Trophoblast cell (in vitro differentiated cells and primary cell): Measurements from ENCODE around the gene DCT. TPM values are rescaled to one million over a fixed set of nuclear protein-coding genes. Genes with fewer than 3 reads are reported as not detected.
"Not testable (repeated sequence)": the region's sequence is repeated elsewhere in the genome, so short reads cannot be mapped to it uniquely, and the experiment has no call there.

Experiments used
- DNase-seq, 2 donors: peaks; one replicate each; pipeline ENCODE4 v3.0.0-alpha.2; 2016
- H2AFZ ChIP-seq: 2 replicates; pipeline ENCODE4 v1.6.1; 2013; ENCODE audit warnings: low read length, moderate library complexity, mild to moderate bottlenecking; ENCODE audit not compliant: insufficient read depth, poor library complexity
- H2AK5ac ChIP-seq: 2 replicates; pipeline ENCODE4 v1.6.1; 2013; ENCODE audit warnings: mild to moderate bottlenecking, low read length
- H2BK120ac ChIP-seq: 2 replicates; pipeline ENCODE4 v1.6.1; 2013; ENCODE audit warnings: low read length, mild to moderate bottlenecking, moderate library complexity; ENCODE audit not compliant: insufficient read depth, poor library complexity
- H2BK12ac ChIP-seq: 2 replicates; pipeline ENCODE4 v1.6.1; 2013; ENCODE audit warnings: mild to moderate bottlenecking, low read length, moderate library complexity
- H2BK5ac ChIP-seq: 2 replicates; pipeline ENCODE4 v1.6.1; 2013; ENCODE audit warnings: low read length, low read depth, moderate library complexity, mild to moderate bottlenecking; ENCODE audit not compliant: poor library complexity
- H3K14ac ChIP-seq: 2 replicates; pipeline ENCODE4 v1.6.1; 2013; ENCODE audit warnings: mild to moderate bottlenecking, low read length
- H3K18ac ChIP-seq: 2 replicates; pipeline ENCODE4 v1.6.1; 2013; ENCODE audit warnings: mild to moderate bottlenecking, low read length
- H3K23ac ChIP-seq: 2 replicates; pipeline ENCODE4 v1.6.1; 2013; ENCODE audit warnings: low read length
- H3K27ac ChIP-seq: 2 replicates; pipeline ENCODE4 v1.5.1; 2013; ENCODE audit warnings: low read depth, mild to moderate bottlenecking, inconsistent platforms, low read length, moderate library complexity
- H3K27me3 ChIP-seq: 2 replicates; pipeline ENCODE4 v1.6.1; 2013; ENCODE audit warnings: inconsistent platforms, mild to moderate bottlenecking, low read length, moderate library complexity; ENCODE audit not compliant: insufficient read depth
- H3K36me3 ChIP-seq, 2 experiments: 1 replicate in 1 of 2; 2 replicates in 1 of 2; pipeline ENCODE4 v1.6.1; 2013; ENCODE audit warnings: low read length in 2 of 2, mild to moderate bottlenecking in 2 of 2, moderate library complexity in 1 of 2; ENCODE audit not compliant: insufficient read depth in 2 of 2, control insufficient read depth in 1 of 2
- H3K4ac ChIP-seq: 2 replicates; pipeline ENCODE4 v1.6.1; 2013; ENCODE audit warnings: low read depth, mild to moderate bottlenecking, low read length, moderate library complexity
- H3K4me1 ChIP-seq, 2 experiments: 1 replicate in 1 of 2; 2 replicates in 1 of 2; pipeline ENCODE4 v1.6.1; 2013; ENCODE audit warnings: low read length in 2 of 2, mild to moderate bottlenecking in 2 of 2, moderate library complexity in 1 of 2; ENCODE audit not compliant: insufficient read depth in 2 of 2, control insufficient read depth in 1 of 2
- H3K4me2 ChIP-seq: 2 replicates; pipeline ENCODE4 v1.6.1; 2013; ENCODE audit warnings: inconsistent platforms, mild to moderate bottlenecking, low read length, moderate library complexity
- H3K4me3 ChIP-seq: 2 replicates; pipeline ENCODE4 v1.5.1; 2013; ENCODE audit warnings: mild to moderate bottlenecking, low read depth, low read length, inconsistent platforms
- H3K79me1 ChIP-seq: one replicate; pipeline ENCODE4 v1.6.1; 2013; ENCODE audit warnings: low read length
- H3K79me2 ChIP-seq: 2 replicates; pipeline ENCODE4 v1.6.1; 2013; ENCODE audit warnings: low read length, mild to moderate bottlenecking; ENCODE audit not compliant: control insufficient read depth, insufficient read depth, poor library complexity
- H3K9ac ChIP-seq: 2 replicates; pipeline ENCODE4 v1.6.1; 2013; ENCODE audit warnings: mild to moderate bottlenecking, low read length
- H3K9me3 ChIP-seq: 2 replicates; pipeline ENCODE4 v1.6.1; 2013; ENCODE audit warnings: low read depth, mild to moderate bottlenecking, control low read depth, inconsistent platforms, low read length; ENCODE audit not compliant: insufficient read depth
- H4K12ac ChIP-seq: 2 replicates; pipeline ENCODE4 v1.6.1; 2013; ENCODE audit warnings: low read depth, mild to moderate bottlenecking, low read length, moderate library complexity
- H4K8ac ChIP-seq: 2 replicates; pipeline ENCODE4 v1.6.1; 2013; ENCODE audit warnings: low read depth, mild to moderate bottlenecking, low read length, moderate library complexity
- H4K91ac ChIP-seq: one replicate; pipeline ENCODE4 v1.6.1; 2013; ENCODE audit warnings: low read depth, mild to moderate bottlenecking, low read length, moderate library complexity
- WGBS: extraction: QIAGEN DNeasy Blood & Tissue Kit; methylation state at CpG from one replicate; pipeline ENCODE4 v1.1.7; 2013; ENCODE audit warnings: missing lambda C conversion rate; ENCODE audit not compliant: insufficient read length, insufficient coverage; ENCODE audit errors: extremely low coverage; 5-methylcytosine and 5-hydroxymethylcytosine counted together
- polyA plus RNA-seq: library from polyadenylated mRNA; stranded (reverse); fragments of 200-250 nt; gene quantifications from 2 replicates; pipeline ENCODE4 v1.2.3, GENCODE V29; 2013

DCT gene
- polyA plus RNA-seq, result 0.01 and 0.03 TPM in 2 replicates

DNA sequence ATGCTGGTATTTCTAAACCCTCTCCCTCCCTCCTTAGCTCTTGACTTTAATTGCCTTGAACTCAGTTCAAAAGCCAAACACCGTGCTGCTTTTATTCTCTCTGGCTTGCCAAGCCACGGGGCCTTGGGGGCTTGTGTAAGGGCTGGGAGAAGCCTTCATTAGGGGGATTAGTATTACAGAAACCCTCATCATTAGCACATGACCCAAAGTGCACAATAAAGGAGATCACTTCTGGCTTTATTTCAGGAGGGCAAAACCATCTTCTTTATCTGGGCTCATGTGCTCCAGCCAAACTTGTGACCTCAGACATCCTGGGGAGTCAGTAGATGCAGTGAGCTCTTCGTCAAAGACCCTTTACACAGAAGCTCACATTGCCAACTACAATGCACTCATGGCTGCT, at the start of gene DCT:
Gene DCT, minus strand, starts transcription at position 67 of the 400 bp plus-strand sequence. CDS start 427 bp downstream, outside the sequence.
- H3K9me3 ChIP-seq, result no peaks in the 10 kb centered on the region
- H3K23ac ChIP-seq, result no peak within 1 kb of the TSS
- no peak within 1 kb of the TSS for H2AK5ac ChIP-seq
- no peak within 1 kb of the TSS for H3K14ac ChIP-seq
- no peak within 1 kb of the TSS for H2BK120ac ChIP-seq
- no peak within 1 kb of the TSS for H3K9ac ChIP-seq
- no peaks in the 10 kb centered on the region for H3K79me2 ChIP-seq
- H2AFZ ChIP-seq, result no peak within 1 kb of the TSS
- H2BK5ac ChIP-seq, result no peak within 1 kb of the TSS
- no peak within 1 kb of the TSS for H4K91ac ChIP-seq
- H3K27ac ChIP-seq, result no peak within 1 kb of the TSS
- H3K79me1 ChIP-seq, result no peaks in the 10 kb centered on the region
- H3K27me3 ChIP-seq, result no peaks in the 10 kb centered on the region
- H3K18ac ChIP-seq, result no peak within 1 kb of the TSS
- no peaks in the 10 kb centered on the region for H3K36me3 ChIP-seq
- no peak within 1 kb of the TSS for H3K4me2 ChIP-seq
- no peak within 1 kb of the TSS for H2BK12ac ChIP-seq
- no CpG with 5 or more reads among the region's 3 CpGs for WGBS
- no peak for DNase-seq
- no peak within 1 kb of the TSS for H3K4me3 ChIP-seq
- H4K8ac ChIP-seq, result no peak within 1 kb of the TSS
- H3K4me1 ChIP-seq, result no peaks in the 10 kb centered on the region
- no peak within 1 kb of the TSS for H3K4ac ChIP-seq
- H4K12ac ChIP-seq, result peak within 1 kb of the TSS; percentile 26

DNA sequence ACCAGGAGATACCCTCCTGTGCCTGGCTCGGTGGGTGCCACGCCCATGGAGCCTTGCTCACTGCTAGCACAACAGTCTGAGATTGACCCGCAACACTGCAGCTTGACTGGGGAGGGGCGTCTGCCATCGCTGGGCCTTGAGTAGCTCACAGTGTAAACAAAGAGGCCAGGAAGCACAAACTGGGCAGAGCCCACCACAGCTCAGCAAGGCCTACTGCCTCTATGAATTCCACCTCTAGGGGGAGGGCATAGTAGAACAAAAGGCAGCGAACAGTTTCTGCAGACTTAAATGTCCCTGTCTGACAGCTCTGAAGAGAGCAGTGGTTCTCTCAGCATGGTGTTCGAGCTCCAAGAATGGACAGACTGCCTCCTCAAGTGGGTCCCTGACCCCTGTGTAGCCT, 47.5 kb upstream of the DCT start:
- not testable (repeated sequence) for H3K4me3 ChIP-seq, H3K9me3 ChIP-seq, H2AK5ac ChIP-seq, H2BK12ac ChIP-seq, H3K79me2 ChIP-seq, H3K9ac ChIP-seq, H3K27me3 ChIP-seq, H2BK5ac ChIP-seq, H4K8ac ChIP-seq, H3K4ac ChIP-seq, H3K4me2 ChIP-seq, H4K12ac ChIP-seq, H2AFZ ChIP-seq, H3K14ac ChIP-seq, H4K91ac ChIP-seq, H2BK120ac ChIP-seq, H3K18ac ChIP-seq, H3K79me1 ChIP-seq, H3K27ac ChIP-seq, H3K4me1 ChIP-seq, H3K23ac ChIP-seq, DNase-seq, H3K36me3 ChIP-seq
- WGBS, result no CpG with 5 or more reads among the region's 7 CpGs

DNA sequence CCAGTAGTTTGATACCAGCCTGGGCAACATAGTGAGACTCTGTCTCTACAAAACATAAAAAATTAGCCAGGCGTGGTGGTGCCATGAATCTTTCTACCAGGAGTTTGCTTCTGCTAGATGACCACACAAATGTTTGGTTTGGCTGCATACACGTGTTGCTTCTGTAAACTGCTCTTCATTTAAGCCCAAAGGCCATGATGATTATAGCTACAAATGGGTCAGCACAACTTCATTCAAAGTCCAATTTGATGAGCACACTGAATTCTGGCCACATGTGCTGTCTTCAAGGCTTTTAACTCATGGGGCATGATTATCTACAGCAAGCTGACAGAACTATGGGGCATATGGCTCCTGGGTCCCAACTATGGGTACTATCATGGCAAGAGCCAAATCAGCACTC, 46.3 kb upstream of the DCT start:
- Histone ChIP-seq H3K4ac (no peak overlapping the region), H3K14ac (no peak overlapping the region), H3K18ac (no peak overlapping the region), H3K27ac (no peak overlapping the region), H3K9me3 (peaks cover 3% of the 10 kb centered on the region), H3K79me1 (no peaks in the 10 kb centered on the region), H3K79me2 (no peaks in the 10 kb centered on the region), H4K12ac (no peak overlapping the region), H3K4me2 (no peak overlapping the region), H3K36me3 (no peaks in the 10 kb centered on the region), H4K91ac (no peak overlapping the region), H3K4me3 (no peak overlapping the region), H2AK5ac (no peak overlapping the region), H2BK12ac (no peak overlapping the region), H3K27me3 (no peaks in the 10 kb centered on the region), H2BK5ac (no peak overlapping the region), H3K4me1 (no peaks in the 10 kb centered on the region), H3K9ac (no peak overlapping the region), H2BK120ac (no peak overlapping the region), H4K8ac (no peak overlapping the region), H2AFZ (no peak overlapping the region), H3K23ac (no peak overlapping the region)
- no peak for DNase-seq
- WGBS, result no CpG with 5 or more reads among the region's 2 CpGs

DNA sequence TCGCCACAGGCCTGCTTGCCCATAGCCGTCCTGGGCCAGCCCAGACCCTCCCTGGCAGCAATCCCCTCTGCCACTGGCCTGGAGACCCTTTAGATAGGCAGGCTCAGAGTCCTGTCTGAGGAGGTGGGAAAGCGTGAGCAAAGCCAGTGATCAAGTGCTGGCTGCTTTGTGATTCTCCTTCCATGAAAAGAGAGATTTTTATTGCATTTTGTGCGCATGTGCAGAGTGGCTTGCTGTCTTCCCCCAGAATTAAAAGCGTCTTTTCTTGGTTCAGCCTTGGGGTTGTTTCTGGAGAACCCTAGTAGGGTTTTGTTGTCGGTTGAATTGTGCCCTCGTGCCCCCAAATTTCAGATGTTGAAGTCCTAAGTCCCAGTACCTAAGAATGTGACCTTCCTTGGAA, 44.9 kb upstream of the DCT start:
- Histone ChIP-seq H3K27ac (no peak overlapping the region), H4K8ac (no peak overlapping the region), H3K9ac (no peak overlapping the region), H2AK5ac (no peak overlapping the region), H4K91ac (no peak overlapping the region), H3K14ac (no peak overlapping the region), H3K79me2 (no peaks in the 10 kb centered on the region), H3K27me3 (no peaks in the 10 kb centered on the region), H2BK12ac (no peak overlapping the region), H4K12ac (no peak overlapping the region), H2BK5ac (no peak overlapping the region), H3K36me3 (no peaks in the 10 kb centered on the region), H3K4me1 (no peaks in the 10 kb centered on the region), H3K4ac (no peak overlapping the region), H3K4me3 (no peak overlapping the region), H2AFZ (no peak overlapping the region), H3K23ac (no peak overlapping the region), H2BK120ac (no peak overlapping the region), H3K4me2 (no peak overlapping the region), H3K18ac (no peak overlapping the region), H3K79me1 (no peaks in the 10 kb centered on the region), H3K9me3 (peaks cover 3% of the 10 kb centered on the region)
- WGBS, result no CpG with 5 or more reads among the region's 7 CpGs
- no peak for DNase-seq
